NCI-H82 (cell line): ENCODE measurements around the gene NKD1.
A peak's percentile ranks its signal among the peaks of the same experiment; 100 is the strongest.

Experiments
- DNase-seq: peaks from one replicate; lab custom pipeline; 2025; lab: John Stamatoyannopoulos, UW

The NKD1 gene

DNA sequence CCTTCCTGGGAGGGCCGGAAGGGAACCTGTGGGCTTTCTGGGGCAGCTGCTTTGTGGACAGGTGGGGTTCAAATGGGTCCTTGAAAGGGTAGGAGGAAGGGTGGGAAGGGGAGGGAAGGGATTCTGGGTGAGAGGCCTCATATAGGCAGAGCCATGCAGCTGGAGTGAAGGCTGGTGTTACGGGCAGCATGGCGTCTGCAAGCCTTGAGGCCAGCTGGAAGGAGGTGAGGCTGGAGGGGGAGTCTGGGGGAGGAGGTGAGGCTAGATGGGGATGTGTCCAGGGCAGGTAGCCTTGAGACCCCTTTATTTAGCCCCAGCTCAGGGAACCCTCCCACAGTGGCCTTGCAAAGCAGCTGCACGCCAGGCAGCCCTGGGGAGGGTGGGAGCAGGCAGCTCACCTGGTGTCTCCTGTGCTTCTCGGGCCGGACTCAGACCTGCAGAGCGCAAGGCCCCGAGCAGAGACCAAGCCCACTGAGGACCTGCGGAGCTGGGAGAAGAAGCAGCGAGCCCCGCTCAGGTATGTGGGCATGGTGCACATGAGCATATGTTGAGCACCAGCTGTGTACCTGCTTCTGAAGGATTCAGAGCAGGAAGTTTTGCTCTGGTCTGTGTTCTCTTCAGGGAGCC is 82.3 kb downstream of the NKD1 start:
- no peak for DNase-seq

DNA sequence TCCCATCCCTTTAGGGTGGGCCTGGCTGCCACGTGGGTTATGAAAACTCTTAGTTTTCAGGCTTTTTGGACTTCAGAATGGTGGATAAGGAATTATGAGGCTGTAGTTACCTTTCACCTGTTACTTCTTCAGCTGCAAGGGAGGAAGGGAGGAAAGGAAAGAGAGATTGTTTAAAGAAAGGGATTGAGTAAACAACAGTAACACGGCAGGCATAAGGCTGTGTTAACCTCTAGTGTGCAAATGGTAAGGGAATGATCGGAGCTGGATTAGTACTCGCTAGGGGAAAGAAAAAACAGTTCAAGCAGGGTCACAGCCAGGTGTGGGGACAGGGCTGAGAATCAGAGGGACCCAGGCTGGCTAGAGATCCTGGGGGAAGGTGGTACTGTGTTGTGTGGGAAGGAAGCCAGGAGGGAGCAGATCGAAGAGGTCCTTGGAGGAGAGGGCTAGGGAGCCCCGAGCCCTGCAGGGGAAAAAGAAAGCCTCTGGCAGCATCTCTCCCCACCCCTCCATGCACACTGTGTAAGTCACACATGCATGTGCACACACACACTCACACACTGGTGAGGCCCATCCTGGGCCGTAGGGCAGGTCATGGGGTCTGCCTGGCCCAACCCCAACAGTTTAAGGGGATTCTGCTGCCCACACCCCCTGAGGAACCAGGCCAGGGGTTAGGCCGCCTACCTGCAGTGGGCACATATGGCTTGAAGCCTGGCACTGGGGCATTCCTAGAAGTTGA is 83.2 kb downstream of the NKD1 start:
- no peak for DNase-seq

DNA sequence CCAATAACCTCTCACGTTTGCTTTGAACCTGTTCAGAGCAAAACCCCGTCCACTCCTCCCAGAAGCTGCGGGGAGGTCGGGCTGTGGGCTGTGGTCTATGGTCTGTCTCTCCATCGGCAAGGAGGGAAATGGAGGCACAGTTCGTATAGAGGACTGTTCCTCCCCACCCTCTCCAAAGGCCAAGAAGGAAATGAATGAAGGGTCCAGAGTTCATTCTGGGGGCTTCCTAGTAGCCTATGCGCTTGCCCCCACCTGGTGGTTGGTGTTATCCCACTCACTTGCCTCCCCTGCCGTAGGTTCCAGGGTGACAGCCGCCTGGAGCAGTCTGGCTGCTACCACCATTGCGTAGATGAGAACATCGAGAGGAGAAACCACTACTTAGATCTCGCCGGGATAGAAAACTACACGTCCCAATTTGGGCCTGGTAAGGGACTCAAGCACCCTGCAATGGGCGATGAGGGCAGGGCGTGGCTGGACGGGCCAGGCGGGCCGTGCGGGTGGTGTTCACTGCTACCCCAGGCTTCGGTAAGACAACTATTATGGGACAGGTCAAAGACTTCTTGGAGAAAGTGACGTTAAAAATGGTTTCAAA is 83.9 kb downstream of the NKD1 start:
- no peak for DNase-seq

- DNase-seq, result no peak
These were observed 85.0 kb downstream of the NKD1 start for GRCh38 chr16:50632927-50633800.

- no peak for DNase-seq
These were observed 85.9 kb downstream of the NKD1 start for GRCh38 chr16:50634090-50634489.

DNA sequence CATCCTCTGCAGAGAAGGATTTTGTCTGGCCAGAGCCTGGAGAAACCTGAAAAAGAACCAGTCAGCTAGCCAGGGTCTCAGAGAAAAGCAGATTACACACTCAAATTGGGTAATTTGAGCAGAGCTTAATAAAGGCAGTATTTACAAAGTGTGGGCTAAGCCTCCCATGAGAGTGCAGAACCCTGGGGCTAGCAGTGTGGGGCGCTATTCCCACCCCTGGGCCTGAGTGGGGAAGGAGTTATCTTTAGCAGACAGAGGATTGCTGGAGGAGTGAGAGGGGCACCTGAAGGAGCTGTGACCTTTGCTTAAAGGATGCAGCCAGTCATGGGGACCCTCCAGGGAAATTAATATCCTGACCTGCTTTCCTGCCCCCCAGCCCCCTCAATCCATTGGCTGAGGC is 86.8 kb downstream of the NKD1 start:
- DNase-seq, result peak; percentile 85

DNA sequence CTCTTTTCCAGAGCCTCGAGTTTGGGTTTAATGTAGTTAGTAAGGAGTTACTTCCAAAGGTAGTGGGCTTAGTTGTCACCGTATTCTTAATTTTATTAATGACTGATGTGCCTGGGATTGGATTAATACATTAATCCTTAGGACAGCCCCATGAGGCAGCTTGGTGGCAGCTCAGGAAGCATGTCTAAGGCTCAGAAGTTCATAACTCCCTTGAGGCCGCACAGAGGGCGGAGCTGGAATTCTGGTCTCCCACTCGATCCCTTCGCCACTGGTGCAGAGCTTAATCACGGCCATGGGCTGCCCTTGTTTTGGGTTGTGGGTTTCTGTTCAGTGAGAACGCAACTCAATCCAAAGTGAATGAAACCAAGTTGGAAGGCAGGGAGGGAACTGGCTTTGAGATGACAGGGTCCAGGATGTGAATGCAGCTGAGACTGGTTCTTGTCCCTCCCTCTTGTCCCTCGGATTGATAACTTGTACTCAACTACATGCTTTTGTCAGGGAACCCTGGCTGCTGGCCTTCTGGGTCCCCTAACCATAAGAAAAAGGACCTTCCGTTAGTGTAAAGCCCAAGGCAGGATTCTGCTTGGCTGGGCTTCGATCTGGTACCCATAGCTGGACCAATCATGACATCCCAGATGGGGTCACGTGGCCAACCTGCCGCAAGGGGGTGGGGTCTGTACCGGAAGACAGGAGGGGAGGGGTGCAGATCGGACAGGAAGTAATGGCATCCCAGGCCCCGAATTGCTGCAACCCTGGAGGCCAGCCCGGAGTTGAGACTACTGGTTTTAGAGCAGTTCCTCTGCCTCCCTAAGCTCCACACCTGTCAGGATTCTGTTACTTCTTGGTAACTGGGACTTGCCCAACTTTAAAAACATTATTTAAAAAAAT is 87.6 kb downstream of the NKD1 start:
- DNase-seq, result peak; percentile 94

GRCh38 chr16:50636753-50637374 is 88.7 kb downstream of the NKD1 start:
- DNase-seq, result peak; percentile 25

DNA sequence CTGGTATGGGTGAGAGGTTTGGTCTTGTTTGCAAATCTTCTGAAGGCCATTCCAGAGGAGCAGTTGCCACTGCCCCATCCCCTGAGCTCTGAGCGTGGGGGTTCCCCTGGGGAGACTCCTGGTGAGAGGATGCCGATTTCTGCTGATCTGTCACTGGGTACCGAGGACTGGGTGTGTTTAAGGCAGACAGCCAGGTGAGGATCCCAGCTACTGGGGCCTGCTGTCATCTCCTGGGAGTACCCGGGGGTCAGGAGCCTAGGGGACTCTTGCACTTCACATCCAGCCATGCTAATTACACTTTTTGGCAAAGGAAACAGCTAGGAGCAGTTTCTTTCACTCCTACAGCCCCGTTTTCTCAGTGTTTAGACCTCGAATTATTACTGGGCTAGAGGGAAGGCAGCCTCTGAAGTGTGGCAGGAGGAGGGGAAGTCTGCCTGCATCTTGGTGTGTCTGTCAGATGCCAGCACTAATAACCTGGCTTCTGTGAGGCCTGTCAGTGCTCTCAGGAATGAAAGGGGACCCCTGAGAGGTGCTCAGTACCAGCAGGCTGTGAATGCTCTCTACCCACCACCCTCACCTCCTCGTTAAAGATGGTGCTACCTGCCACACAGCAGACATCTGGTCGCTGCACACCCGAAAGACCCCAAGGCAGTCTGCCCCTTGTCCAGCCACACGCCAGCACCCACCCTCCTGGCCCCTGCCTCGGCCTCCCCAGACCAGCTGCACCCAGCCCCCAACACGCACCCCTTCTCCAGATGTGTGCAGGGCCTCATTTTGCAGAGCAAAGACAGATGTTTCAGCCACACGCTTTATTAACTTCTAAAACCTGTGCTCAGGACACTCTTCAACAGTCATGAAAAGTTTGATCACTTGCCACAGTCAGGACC is 89.8 kb downstream of the NKD1 start:
- DNase-seq, result no peak

DNA sequence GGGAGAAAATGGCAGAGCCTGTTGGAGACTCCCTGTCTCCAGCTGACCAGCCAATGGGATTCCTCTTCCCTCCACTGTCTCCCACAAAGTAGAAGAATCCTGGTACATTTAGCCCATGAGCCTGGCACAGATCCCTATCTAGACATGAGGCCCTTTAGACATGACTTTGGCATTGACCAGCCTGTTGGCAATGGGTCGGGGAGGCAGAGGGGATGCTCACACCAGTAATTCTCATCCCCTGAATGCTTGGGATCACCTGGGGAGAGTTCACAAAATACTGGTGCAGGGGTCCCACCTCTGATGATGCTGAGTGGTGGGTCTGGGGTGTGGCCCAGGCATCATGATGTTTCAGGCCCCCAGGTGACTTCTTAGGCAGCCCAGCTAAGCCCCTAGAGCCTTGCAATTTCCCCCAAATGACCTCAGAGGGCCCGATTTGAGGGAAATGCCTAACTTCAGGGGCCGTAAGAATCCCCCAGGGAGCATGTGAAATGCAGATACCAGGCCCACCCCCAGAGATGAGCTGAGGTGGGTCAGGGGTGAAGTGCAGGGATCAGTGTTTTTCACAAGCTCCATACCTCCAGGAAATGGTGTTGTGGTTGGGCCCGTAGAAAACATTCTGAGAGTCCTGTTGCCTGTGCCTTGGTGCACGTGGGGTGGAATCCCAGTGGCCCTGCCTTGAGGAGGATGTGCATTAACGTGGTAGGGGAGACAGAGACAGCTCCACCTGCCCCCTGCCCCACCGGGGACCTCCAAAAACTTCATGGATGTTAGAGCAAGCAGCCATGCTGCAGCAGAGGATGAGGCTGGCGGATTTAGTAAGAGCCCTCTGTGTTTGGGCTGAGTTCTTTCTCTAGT is 90.8 kb downstream of the NKD1 start:
- no peak for DNase-seq

DNA sequence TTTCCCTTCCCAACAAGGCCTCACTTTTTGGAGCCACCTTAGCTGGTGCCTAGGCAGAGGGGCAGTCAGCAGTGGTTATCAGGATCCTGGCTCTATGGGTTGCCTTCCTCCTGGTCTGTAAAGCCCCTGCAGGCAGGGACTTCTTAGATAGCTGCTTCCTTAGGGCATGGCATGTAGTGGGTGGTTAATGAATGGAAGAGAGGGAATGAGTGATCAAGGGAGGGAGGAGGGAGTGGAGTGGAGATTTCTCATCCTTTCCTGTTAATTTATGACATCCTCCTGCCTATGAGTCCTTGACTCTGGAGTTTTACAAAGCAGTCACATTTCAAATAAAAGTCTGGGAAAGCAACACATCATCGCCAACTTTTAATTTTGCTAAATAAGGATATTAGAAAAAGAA is 92.2 kb downstream of the NKD1 start:
- no peak for DNase-seq

- DNase-seq, result no peak
These were observed 93.0 kb downstream of the NKD1 start for GRCh38 chr16:50640919-50641817.

GRCh38 chr16:50641818-50642187 is 93.6 kb downstream of the NKD1 start:
- no peak for DNase-seq

GRCh38 chr16:50642349-50642748 is 94.2 kb downstream of the NKD1 start:
- no peak for DNase-seq

DNA sequence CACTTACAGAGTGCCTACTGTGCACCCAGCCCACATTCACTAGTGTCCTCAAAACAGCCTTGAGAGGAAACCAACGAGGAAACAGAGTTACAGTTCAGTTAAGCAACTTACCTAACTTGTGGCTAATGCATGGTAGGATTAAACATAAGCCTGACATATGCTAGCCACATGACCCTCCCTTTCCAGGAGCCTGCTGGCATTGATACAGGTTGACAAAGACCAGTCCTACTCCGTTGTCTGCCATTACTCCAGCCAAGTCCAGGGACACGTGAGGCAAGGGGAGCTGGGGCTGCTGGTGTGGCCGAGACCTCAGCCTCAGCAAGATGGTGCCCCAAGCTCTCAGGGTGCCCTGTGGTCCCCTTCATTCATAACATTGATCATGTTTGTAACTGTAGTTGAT is 95.0 kb downstream of the NKD1 start:
- DNase-seq, result peak; percentile 76

- no peak for DNase-seq
These were observed 96.0 kb downstream of the NKD1 start for GRCh38 chr16:50644245-50644644.

- peak; percentile 29 for DNase-seq
These were observed 96.5 kb downstream of the NKD1 start for GRCh38 chr16:50644729-50645128.
